ENCODE measurements around the gene PIGU. TPM values are rescaled to one million over a fixed set of nuclear protein-coding genes. Genes with fewer than 3 reads are reported as not detected.

Gene PIGU
- total RNA-seq, 1 donor from 2014 or later: 40.1 TPM

DNA sequence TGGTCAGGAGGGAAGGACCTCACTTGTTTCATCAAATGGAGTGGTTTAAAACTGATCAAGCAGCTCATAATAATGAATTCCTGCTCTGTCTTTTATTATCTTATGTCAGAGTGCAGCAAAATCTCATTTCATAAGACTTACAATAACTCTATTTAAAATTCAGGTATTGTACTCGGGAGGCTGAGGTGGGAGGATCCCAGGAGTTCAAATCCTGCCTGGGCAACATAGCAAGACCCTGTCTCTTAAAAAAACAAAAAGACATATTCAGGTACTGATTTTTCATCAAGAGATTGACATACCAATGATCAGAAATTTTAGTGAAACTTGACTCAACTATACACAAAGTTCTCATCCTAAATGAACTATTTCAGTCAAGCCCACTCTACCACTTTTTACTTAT lies 166.3 kb downstream of the PIGU start:
- Histone ChIP-seq H3K79me2 (ENCODE audit: low read depth) (no peaks in the 10 kb centered on the region), H3K4me3 (no peak overlapping the region), H3K27me3 (no peaks in the 10 kb centered on the region), H4K20me1 (ENCODE audit: low read depth) (peaks cover 6% of the 10 kb centered on the region), H2AFZ (replicated peaks) (no peak overlapping the region), H3K4me1 (no peaks in the 10 kb centered on the region), H3K36me3 (peaks cover 5% of the 10 kb centered on the region), H3F3A (ENCODE audit: low read depth) (peaks cover 14% of the 10 kb centered on the region), H3K4me2 (no peak overlapping the region), H3K9me3 (ENCODE audit: low read depth) (no peaks in the 10 kb centered on the region), H3K27ac (no peak overlapping the region), H3K9ac (no peak overlapping the region)
- Mint-ChIP-seq H3K27me3 (ENCODE audit: insufficient read depth, low read depth) (peaks cover 4% of the 10 kb centered on the region), H3K4me1 (peaks cover 22% of the 10 kb centered on the region), H3K36me3 (peaks cover 8% of the 10 kb centered on the region), H3K9me3 (peaks cover 2% of the 10 kb centered on the region), H3K27ac (no peak overlapping the region), H3K4me3 (no peak overlapping the region)
- no peak for DNase-seq (ENCODE audit: low spot score)
- no peak for TF ChIP-seq EZH2phosphoT487 (IDR thresholded peaks at IDR 0.05)

Small RNAs within 50 kb of the gene (small RNA-seq; reads per million reads assigned to genes)
- gene AL118520.1 (not detected), gene RF00019 (not detected)

Other genes with a start within 250 kb of the PIGU start
- gene DYNLRB1, start 160.7 kb downstream of the PIGU start, total RNA-seq (ENCODE audit: low replicate concordance): 73.1 and 106 TPM in 2 replicates
- gene MAP1LC3A, start 118.4 kb downstream of the PIGU start, total RNA-seq (ENCODE audit: low replicate concordance): 5.5 and 8.5 TPM in 2 replicates
- gene TP53INP2, start 27.3 kb upstream of the PIGU start, total RNA-seq (ENCODE audit: low replicate concordance): 1.1 TPM in 2 replicates
- gene NCOA6, start 148.6 kb upstream of the PIGU start, total RNA-seq (ENCODE audit: low replicate concordance): 10.9 and 14.3 TPM in 2 replicates
- 9.1 and 22.3 TPM in 2 replicates for gene GGT7, start 195.8 kb upstream of the PIGU start, total RNA-seq (ENCODE audit: low replicate concordance)
- 25.0 and 30.8 TPM in 2 replicates for gene ACSS2, start 199.5 kb upstream of the PIGU start, total RNA-seq (ENCODE audit: low replicate concordance)